H1 (cell line): ENCODE measurements around the gene ART4. TPM values are rescaled to one million over a fixed set of nuclear protein-coding genes. Genes with fewer than 3 reads are reported as not detected.

Experiments
- CHD7 ChIP-seq: fragments of 300-600 bp; sonication (generic); IDR thresholded peaks from 2 replicates; pipeline ENCODE4 v1.7.1; 2012; ENCODE audit warnings: low read length, moderate library complexity, mild to moderate bottlenecking, inconsistent platforms; ENCODE audit not compliant: insufficient replicate concordance
- polyA plus RNA-seq, 7 experiments: library from polyadenylated mRNA; depleted of rRNA in 3 of 7; stranded (reverse) in 5 of 7; unstranded in 2 of 7; fragments of >200 nt in 5 of 7; fragments of 200-250 nt in 2 of 7; gene quantifications; 1 replicate in 5 of 7; 2 replicates in 1 of 7; 4 replicates in 1 of 7; pipeline versions ENCODE4 v1.2.1 to v1.2.3, GENCODE V29; 2011 to 2013; ENCODE audit warnings: missing spikeins in 2 of 7, mixed read lengths in 2 of 7
- total RNA-seq: library from RNA; stranded (reverse); fragmentation: NEBNext Ultra II Directional; extraction: Animal tissue kit (Norgen Biotek cat#: 25700); gene quantifications from 2 replicates; pipeline ENCODE4 v1.2.1, GENCODE V29; 2021

ART4 gene
- total and polyA plus RNA-seq, 2 of the 8 experiments (the other 6 are each of a cell fraction or from before 2014, with no cell fraction given), result not detected

GRCh38 chr12:14860490-14860889, 17.2 kb upstream of the ART4 start (continued):
- TF ChIP-seq CHD7, result no peak
